ENCODE measurements around the gene DUSP8.

Gene DUSP8

DNA sequence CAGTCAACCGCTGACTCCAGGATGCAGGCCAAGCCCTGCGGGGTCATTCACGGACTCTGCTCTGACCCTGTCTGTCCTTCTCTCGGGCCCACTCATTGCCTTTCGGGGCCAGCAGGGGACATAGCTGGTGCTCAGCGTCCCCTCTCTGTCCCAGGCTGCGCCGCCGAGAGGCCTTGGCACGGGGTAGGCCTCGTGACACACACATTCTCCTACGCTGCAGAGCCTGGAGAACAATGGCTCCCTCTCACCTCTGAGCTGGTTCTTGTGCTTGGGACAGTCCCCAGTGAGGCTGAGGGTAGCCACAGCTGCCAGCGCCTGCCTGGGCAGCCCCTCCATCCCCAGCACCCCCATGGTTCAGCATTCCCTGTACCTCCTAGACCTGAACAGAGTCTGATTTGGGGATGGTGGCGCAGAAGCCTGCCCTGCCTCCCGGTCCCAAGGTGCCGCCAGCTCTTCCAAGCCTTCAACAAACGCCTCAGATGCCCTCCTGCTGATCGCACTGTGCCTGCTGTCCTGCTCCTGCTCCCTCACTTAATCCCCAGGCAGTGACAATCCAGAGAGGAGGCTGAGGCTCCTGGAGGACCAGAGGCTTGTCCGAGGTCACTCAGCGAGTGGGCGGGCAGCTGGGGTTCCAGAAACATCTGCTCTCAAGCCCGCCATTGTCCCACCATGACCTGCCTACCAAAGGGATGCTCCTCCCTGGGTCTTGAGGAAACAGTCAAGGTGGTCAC, 30.4 kb downstream of the DUSP8 start:
- no peak overlapping the region for H3K4me3 ChIP-seq (ENCODE audit: low read depth, low read length)
- TF ChIP-seq, protein P1, sequence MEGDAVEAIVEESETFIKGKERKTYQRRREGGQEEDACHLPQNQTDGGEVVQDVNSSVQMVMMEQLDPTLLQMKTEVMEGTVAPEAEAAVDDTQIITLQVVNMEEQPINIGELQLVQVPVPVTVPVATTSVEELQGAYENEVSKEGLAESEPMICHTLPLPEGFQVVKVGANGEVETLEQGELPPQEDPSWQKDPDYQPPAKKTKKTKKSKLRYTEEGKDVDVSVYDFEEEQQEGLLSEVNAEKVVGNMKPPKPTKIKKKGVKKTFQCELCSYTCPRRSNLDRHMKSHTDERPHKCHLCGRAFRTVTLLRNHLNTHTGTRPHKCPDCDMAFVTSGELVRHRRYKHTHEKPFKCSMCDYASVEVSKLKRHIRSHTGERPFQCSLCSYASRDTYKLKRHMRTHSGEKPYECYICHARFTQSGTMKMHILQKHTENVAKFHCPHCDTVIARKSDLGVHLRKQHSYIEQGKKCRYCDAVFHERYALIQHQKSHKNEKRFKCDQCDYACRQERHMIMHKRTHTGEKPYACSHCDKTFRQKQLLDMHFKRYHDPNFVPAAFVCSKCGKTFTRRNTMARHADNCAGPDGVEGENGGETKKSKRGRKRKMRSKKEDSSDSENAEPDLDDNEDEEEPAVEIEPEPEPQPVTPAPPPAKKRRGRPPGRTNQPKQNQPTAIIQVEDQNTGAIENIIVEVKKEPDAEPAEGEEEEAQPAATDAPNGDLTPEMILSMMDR (conservative IDR thresholded peaks at IDR 0.05; ENCODE audit: low read depth, low read length): no peak
- no peak for DNase-seq (ENCODE audit: low read depth)

DNA sequence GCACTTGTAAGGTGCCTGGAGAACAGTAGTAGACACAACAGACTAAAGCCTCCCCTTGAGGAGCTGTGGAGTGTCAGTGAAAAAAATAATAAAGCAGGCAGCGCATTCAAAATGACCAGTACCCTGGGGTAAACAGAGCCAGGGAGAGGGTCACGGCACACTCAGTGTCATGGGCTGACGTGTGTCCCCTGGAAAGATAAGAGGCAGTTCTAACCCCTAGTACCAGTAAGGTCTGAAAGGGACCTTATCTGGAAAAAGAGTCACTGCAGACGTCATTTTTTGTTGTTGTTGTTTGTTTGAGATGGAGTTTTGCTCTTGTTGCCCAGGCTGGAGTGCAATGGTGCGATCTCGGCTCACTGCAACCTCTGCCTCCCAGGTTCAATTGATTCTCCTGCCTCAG, 32.0 kb downstream of the DUSP8 start:
- TF ChIP-seq, protein P1 (conservative IDR thresholded peaks at IDR 0.05; ENCODE audit: low read depth, low read length): no peak
- no peak overlapping the region for H3K4me3 ChIP-seq (ENCODE audit: low read depth, low read length)
- no peak for DNase-seq (ENCODE audit: low read depth)

GRCh38 chr11:1538153-1538552, 33.9 kb downstream of the DUSP8 start:
- no peak for DNase-seq (ENCODE audit: low read depth)
- no peak overlapping the region for H3K4me3 ChIP-seq (ENCODE audit: low read depth, low read length)
- TF ChIP-seq, protein P1 (conservative IDR thresholded peaks at IDR 0.05; ENCODE audit: low read depth, low read length): no peak

GRCh38 chr11:1536065-1536843, 35.8 kb downstream of the DUSP8 start:
- no peak for DNase-seq (ENCODE audit: low read depth)
- TF ChIP-seq, protein P1 (conservative IDR thresholded peaks at IDR 0.05; ENCODE audit: low read depth, low read length): no peak
- H3K4me3 ChIP-seq (ENCODE audit: low read depth, low read length): no peak overlapping the region

GRCh38 chr11:1534682-1535081, 37.4 kb downstream of the DUSP8 start:
- TF ChIP-seq, protein P1 (conservative IDR thresholded peaks at IDR 0.05; ENCODE audit: low read depth, low read length): no peak
- H3K4me3 ChIP-seq (ENCODE audit: low read depth, low read length): no peak overlapping the region
- DNase-seq (ENCODE audit: low read depth): no peak

GRCh38 chr11:1534171-1534570, 37.9 kb downstream of the DUSP8 start:
- DNase-seq (ENCODE audit: low read depth): no peak
- TF ChIP-seq, protein P1 (conservative IDR thresholded peaks at IDR 0.05; ENCODE audit: low read depth, low read length): no peak

More at GRCh38 chr11:1534171-1534570, 37.9 kb downstream of the DUSP8 start:
- no peak overlapping the region for H3K4me3 ChIP-seq (ENCODE audit: low read depth, low read length)
